Ascending aorta (tissue), 2 donors: ENCODE measurements around the gene MAP3K5. TPM values are rescaled to one million over a fixed set of nuclear protein-coding genes. Genes with fewer than 3 reads are reported as not detected.

Source experiments
- DNase-seq, 2 donors: peaks; one replicate each; pipeline ENCODE4 v3.0.0-alpha.2; 2019; ENCODE audit warnings: low spot score in 2 of 2
- H3K27ac ChIP-seq, 2 donors: fragments of 200-600 bp; sonication (generic); one replicate each; pipeline ENCODE4 v1.5.1; 2016 to 2017; ENCODE audit warnings: mild to moderate bottlenecking in 1 of 2
- H3K27me3 ChIP-seq: fragments of 200-600 bp; sonication (generic); one replicate; pipeline ENCODE4 v1.5.1; 2017
- H3K36me3 ChIP-seq, 2 donors: fragments of 200-600 bp; sonication (generic); one replicate each; pipeline ENCODE4 v1.5.1; 2016
- H3K4me1 ChIP-seq, 2 donors: fragments of 200-600 bp; sonication (generic); one replicate each; pipeline ENCODE4 v1.5.1; 2016 to 2017; ENCODE audit warnings: mild to moderate bottlenecking in 1 of 2
- H3K4me3 ChIP-seq, 2 donors: fragments of 200-600 bp; sonication (generic); one replicate each; pipeline ENCODE4 v1.5.1; 2016 to 2017; ENCODE audit warnings: mild to moderate bottlenecking in 1 of 2
- H3K9me3 ChIP-seq, 2 donors: fragments of 200-600 bp; sonication (generic); one replicate each; pipeline ENCODE4 v1.5.1; 2016
- CTCF ChIP-seq, 3 experiments: fragments of 200-600 bp in 2 of 3; fragments of 450-650 bp in 1 of 3; sonication (generic) in 2 of 3; IDR thresholded peaks; one replicate each; pipeline ENCODE4 v1.5.1; 2016 to 2019; ENCODE audit warnings: antibody characterized with exemption in 3 of 3, mild to moderate bottlenecking in 1 of 3, moderate library complexity in 1 of 3
- intact Hi-C: fragments of 100-400 bp; cut with DNase I; formaldehyde crosslinking; loops from one replicate; pipeline ENCODE4 v1.15.1; 2023
- total RNA-seq: library from RNA; depleted of rRNA; stranded (reverse); fragments of >200 nt; gene quantifications from one replicate; pipeline ENCODE4 v1.1.0, GENCODE V29; 2016

MAP3K5 gene
- total RNA-seq, 1 donor from 2014 or later, result 40.9 TPM

DNA sequence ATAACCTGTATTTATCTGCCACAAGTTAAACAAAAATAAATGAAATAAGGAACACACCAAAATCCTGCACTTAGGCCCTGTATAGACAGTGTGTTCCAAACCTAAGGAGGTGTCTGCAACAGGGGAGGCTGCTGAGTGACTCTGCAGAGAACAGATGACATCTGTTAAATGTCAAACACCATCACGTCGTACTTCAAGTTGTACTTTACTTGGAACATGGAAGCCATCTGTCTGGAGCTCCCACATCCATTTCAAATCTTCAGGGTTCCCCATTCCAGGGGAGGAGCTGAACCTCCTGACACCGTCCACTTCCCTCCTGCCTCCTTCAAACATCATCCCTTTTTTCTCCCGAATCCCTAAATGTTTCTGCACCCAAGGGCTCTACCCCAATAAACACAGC, 240.2 kb downstream of the MAP3K5 start:
- H3K27me3 ChIP-seq, result no peaks in the 10 kb centered on the region

DNA sequence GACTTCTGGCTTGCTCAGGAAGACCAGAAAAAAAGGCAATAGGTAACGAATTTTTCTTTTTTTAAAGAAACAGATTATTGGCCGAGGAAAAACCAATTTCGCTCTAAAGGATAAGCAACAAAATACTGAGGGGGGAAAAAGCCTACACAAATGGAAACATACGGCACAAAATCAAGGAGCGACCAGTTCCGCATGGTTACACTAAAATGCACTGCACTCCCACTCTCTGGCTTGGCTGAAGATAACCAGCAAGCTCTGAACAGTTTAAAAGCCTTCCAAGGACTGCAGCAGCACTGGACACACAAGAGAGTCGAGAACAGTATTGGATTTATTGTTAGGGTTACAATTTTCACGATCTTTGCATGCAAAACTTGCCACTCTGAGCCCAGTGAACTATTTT, 241.2 kb downstream of the MAP3K5 start:
- Histone ChIP-seq H3K27me3 (no peaks in the 10 kb centered on the region), H3K4me3 (peak overlapping the region; percentile 97 to 98), H3K4me1 (peaks cover 4 to 8% of the 10 kb centered on the region in 2 donors), H3K9me3 (no peaks in the 10 kb centered on the region), H3K27ac (no peak overlapping the region), H3K36me3 (peaks cover 7 to 15% of the 10 kb centered on the region in 2 donors)
- no peak for TF ChIP-seq CTCF (IDR thresholded peaks at IDR 0.05)
- no peak for DNase-seq
- intact Hi-C loops, result no loop called here

More for the DNA sequence above, 240.2 kb downstream of the MAP3K5 start:
- H3K4me3 ChIP-seq, result no peak overlapping the region
- intact Hi-C loops, result no loop called here
- DNase-seq, result no peak
- no peak for TF ChIP-seq CTCF (IDR thresholded peaks at IDR 0.05)
- no peaks in the 10 kb centered on the region for H3K9me3 ChIP-seq
- H3K36me3 ChIP-seq, result peaks cover 14 to 18% of the 10 kb centered on the region in 2 donors
- no peak overlapping the region for H3K27ac ChIP-seq
- peaks cover 4 to 8% of the 10 kb centered on the region in 2 donors for H3K4me1 ChIP-seq

DNA sequence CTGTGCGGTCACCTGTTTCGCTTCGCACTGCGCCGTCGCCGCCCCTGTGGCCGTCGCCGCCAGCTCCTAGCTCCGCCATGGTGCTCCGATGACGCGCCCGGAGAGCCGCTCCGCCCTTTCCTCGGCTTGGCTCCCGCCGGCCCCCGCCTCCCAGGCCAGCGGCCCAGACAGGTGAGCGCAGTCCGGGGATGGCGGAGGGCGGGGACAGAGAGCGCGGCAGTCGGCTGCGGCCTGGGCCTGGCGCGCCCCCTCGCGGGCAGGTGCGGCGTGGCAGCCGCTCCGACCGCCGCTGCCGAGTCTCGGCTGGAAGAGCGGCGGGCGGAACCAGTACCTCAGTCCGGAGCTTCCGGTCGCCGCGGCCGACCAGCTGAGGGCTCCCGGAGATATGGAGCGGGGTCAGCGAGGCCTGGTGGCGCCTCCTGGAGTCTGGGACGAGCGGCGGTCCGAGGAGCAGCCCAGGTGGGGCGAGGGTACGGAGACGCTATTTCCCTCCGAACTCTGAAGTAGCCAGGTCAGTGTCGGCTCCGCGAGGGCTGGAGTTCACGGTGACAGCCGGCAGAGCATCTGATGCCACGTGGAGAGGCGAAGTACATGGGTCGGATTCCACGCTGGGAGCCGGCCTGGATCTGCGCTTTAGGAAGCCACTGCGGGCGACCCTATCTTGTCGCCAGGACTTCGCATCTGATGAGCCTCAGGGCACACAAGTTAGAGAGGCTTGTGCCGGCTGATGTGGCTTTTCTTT, 241.8 kb downstream of the MAP3K5 start, which contains the start of gene MAP7:
TSS of gene MAP7 (minus strand) at position 93 of the 742 bp plus-strand sequence. CDS start at position 79, 14 bp downstream.
- H3K36me3 ChIP-seq, result peaks cover 2 to 8% of the 10 kb centered on the region in 2 donors
- peak; percentile 65 to 84 (median 83) for TF ChIP-seq CTCF (IDR thresholded peaks at IDR 0.05)
- intact Hi-C loops, result loop anchor here (1.0 kb wide), 1 partner anchor 261 kb away; the partner anchor contains the start of gene BCLAF1
- no peaks in the 10 kb centered on the region for H3K27me3 ChIP-seq
- H3K27ac ChIP-seq, result no peak within 1 kb of the TSS
- peak within 1 kb of the TSS; percentile 97 to 98 for H3K4me3 ChIP-seq
- H3K9me3 ChIP-seq, result no peaks in the 10 kb centered on the region
- peaks cover 4 to 8% of the 10 kb centered on the region in 2 donors for H3K4me1 ChIP-seq
- peak in 1 of 2 donors; percentile 75 for DNase-seq

- peaks cover 0 to 3% of the 10 kb centered on the region in 2 donors for H3K36me3 ChIP-seq
- H3K4me1 ChIP-seq, result peaks cover 4 to 8% of the 10 kb centered on the region in 2 donors
- TF ChIP-seq CTCF (IDR thresholded peaks at IDR 0.05), result no peak
- no peak for DNase-seq
- intact Hi-C loops, result loop anchor here (1.0 kb wide), 1 partner anchor 261 kb away; the partner anchor contains the start of gene BCLAF1
- peak overlapping the region; percentile 97 to 98 for H3K4me3 ChIP-seq
- H3K27me3 ChIP-seq, result no peaks in the 10 kb centered on the region
- H3K9me3 ChIP-seq, result no peaks in the 10 kb centered on the region
- no peak overlapping the region for H3K27ac ChIP-seq
Measured at GRCh38 chr6:136550045-136550329, 242.3 kb downstream of the MAP3K5 start.

DNA sequence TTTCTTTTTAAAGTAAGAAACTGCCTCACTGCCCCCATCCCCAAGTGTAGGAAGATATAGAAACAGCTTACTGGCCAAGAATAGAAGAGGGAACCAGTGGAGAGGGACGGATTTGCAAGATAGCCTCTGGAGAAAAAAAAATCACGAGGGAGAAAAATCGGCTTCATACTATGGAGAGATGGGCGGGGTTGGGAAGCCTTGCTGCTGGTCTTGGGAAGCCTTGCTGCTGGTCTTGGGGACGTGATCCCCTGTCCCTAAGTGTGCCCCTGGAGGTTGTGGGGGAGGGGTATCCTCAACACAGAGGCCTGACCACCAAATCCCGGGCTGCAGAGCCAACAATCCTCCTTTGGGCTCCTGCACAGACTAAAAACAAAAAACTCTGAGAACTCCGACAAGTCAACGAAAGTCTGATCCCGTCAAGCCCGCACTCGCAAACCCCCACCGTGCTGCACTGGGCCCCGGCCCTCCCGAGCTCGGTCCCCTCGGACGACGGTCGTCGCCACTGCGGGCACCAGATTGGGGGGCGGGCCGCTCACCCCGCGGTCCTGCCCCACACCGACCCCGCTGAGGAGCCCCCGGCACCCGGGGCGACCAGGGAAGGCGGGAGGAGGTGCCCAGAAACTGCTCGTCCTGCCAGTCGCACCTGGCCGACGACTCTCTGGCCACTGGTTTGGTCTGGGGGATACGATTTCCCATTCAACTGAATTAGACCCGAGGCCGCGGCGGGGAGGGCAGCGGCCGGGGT, 242.8 kb downstream of the MAP3K5 start:
- DNase-seq, result peak in 1 of 2 donors; percentile 63
- Histone ChIP-seq H3K4me1 (peaks cover 4 to 8% of the 10 kb centered on the region in 2 donors), H3K9me3 (no peaks in the 10 kb centered on the region), H3K27ac (no peak overlapping the region), H3K4me3 (peak overlapping the region; percentile 97 to 98), H3K36me3 (peaks cover 0 to 3% of the 10 kb centered on the region in 2 donors), H3K27me3 (no peaks in the 10 kb centered on the region)
- TF ChIP-seq CTCF (IDR thresholded peaks at IDR 0.05), result no peak
- intact Hi-C loops, result loop anchor here (1.0 kb wide), 1 partner anchor 260 kb away; the partner anchor contains the start of gene BCLAF1
